Glomerular visceral epithelial cell (primary cell): ENCODE data around the gene TSHR.
A peak's percentile ranks its signal among the peaks of the same experiment; 100 is the strongest.
"Not testable (repeated sequence)": the region's sequence is repeated elsewhere in the genome, so short reads cannot be mapped to it uniquely, and the experiment has no call there.

Experiments
- DNase-seq: peaks from one replicate; pipeline ENCODE4 v3.0.0-alpha.2; 2016; ENCODE audit errors: extremely low spot score

Gene TSHR

GRCh38 chr14:80996049-80996901 lies 40.9 kb downstream of the TSHR start:
- DNase-seq, result peak; percentile 62

DNA sequence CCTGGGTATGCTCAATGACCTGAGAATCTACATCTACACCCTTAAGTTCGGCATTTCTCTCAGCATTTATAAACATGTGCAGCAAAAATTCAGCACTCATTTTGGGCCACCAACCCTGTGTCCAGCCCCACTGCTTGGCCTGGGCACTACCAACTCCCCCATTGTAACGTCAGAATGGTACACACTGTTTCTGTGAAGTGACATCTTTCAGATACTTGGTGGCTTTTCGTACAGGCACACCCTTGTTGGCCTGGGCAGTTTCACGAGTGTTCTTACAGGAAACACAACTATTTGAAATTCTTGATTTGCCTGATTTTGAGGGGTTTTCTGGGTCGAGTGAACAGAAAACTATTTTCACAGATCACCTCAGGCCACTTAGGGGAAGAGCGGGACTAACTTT lies 46.0 kb downstream of the TSHR start:
- DNase-seq, result no peak

DNA sequence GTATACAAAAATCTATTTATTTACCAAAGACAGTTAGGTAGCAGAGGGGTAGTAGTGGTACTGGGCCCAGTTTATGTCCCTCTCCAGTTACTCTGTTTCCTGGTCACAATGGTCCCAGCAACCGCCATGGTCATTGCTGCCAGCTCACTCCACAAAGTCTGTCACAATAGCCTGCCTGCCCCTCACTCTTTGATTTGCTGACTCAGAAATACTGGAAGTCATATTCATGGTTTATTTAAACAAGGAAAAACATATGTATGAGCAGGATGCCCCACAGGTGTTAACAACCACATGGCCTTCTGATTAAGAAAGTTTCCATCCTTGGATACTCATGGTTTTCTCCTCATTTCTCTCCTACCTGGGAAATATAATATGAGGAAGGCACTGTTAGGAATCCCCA lies 49.2 kb downstream of the TSHR start:
- no peak for DNase-seq

GRCh38 chr14:81005540-81006228 lies 50.3 kb downstream of the TSHR start:
- no peak for DNase-seq

DNA sequence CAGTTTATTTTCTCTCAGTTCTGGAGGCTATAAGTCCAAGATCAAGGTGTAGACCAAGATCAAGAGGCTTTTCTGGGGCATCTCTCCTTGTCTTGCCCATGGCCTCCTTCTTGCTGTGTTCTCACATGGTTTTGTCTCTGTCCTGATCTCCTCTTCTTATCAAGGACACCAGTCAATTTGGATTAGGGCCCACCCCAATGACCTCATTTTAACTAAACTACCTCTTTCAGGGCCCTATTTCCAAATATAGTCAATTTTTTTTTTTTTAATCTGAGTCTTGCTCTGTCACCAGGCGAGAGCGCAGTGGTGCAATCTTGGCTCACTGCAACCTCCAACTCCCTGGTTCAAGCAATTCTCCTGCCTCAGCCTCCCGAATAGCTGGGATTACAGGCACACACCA lies 50.8 kb downstream of the TSHR start:
- DNase-seq, result no peak

- no peak for DNase-seq
Measured at GRCh38 chr14:81007131-81007530, 51.7 kb downstream of the TSHR start.

DNA sequence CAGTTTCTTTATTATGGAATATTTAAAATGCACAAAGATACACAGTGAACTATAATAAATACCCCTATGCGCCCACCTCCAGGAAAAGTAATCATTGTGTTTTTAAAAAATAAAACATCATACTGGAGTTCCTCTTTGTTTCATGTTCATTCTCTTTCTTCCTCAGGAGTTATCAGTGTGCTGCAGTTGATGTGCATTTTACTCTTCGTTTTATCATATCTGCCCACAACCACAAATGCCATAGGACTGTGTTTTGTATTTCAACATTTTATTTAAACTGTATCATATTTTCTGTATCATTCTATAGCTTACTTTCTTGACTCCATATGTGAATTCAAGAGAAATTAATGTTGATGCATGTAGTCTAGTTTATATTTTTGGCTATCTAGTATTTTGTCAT lies 53.9 kb downstream of the TSHR start:
- DNase-seq, result no peak

DNA sequence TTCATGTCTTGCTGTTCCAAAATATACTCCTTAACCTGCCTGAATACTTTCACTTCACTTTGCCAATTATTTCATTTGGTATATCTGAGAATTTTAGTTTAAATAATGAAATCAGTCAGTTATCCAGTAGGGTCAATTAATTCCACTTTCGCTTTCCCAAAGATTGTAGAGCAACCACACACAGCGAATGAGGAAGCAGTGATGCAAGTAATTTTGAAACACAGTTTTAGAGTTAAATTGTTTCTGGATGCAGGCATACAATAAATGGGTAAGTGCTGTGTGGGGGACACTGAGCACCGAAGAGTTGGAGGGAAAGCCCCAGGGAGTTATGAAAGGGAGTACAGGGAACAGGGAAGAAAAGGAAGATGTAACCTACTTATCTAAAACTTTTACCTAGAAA lies 62.8 kb downstream of the TSHR start:
- no peak for DNase-seq

- no peak for DNase-seq
Measured at GRCh38 chr14:81018684-81019083, 63.3 kb downstream of the TSHR start.

DNA sequence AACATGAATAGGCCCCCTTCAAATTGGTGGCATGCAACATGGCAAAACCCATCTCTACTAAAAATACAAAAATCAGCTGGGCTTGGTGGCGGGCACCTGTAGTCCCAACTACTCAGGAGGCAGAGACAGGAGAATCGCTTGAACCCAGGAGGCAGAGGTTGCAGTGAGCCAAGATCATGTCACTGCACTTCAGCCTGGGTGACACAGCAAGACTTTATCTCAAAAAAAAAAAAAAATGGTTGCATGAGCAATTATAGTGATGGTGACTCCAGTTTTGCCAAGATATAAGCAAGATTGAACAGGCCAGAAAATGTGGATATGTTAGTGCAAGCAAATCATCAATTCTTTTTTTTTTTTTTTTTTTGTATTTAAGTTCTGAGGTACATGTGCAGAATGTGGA lies 63.7 kb downstream of the TSHR start:
- DNase-seq, result not testable (repeated sequence)

- DNase-seq, result no peak
Measured at GRCh38 chr14:81023095-81023710, 67.8 kb downstream of the TSHR start.

- DNase-seq, result no peak
Measured at GRCh38 chr14:81028461-81028860, 73.0 kb downstream of the TSHR start.

- DNase-seq, result peak; percentile 10
Measured at GRCh38 chr14:81031488-81031887, 76.1 kb downstream of the TSHR start.

- DNase-seq, result no peak
Measured at GRCh38 chr14:81033698-81034240, 78.3 kb downstream of the TSHR start.

- no peak for DNase-seq
Measured at GRCh38 chr14:81042438-81042837, 87.0 kb downstream of the TSHR start.

DNA sequence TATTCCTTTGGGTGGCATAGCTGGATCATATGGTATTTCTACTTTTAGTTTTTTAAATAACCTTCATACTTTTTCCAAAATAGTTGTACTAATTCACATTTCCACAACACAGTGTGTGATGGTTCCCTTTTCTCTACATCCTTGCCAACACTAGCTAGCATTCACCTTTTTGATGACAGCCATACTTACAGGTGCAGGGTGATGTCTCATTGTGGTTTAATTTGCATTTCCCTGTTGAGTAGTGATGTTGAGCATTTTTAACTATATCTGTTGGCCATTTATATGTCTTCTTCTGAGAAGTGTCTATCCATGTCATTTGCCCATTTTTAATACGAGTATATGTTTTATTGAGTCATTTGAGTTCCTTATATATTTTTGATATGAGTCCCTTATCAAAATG lies 96.1 kb downstream of the TSHR start:
- no peak for DNase-seq

DNA sequence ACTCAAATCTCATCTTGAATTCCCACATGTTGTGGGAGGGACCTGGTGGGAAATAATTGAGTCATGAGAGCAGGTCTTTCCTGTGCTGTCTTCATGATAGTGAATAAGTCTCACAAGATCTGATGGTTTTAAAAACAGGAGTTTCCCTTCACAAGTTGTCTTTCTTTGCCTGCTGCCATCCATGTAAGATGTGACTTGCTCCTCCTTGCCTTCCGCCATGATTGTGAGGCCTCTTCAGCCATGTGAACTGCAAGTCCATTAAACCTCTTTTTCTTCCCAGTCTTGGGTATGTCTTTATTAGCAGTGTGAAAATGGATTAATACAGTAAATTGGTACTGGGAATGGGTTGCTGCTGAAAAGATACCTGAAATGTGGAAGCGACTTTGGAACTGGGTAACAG lies 98.6 kb downstream of the TSHR start:
- not testable (repeated sequence) for DNase-seq

DNA sequence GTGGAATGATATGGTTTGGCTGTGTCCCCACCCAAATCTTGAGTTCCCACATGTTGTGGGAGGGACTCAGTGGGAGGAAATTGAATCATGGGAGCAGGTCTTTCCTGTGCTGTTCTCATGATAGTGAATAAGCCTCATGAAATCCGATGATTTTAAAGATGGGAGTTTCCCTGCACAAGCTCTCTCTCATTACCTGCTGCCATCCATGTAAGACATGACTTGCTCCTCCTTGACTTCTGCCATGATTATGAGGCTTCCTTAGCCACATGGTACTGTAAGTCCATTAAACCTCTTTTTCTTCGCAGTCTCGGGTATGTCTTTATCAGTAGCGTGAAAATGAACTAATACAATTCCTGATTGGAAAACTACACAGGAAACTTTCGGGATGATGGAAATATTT lies 100.5 kb downstream of the TSHR start:
- DNase-seq, result no peak

GRCh38 chr14:81062380-81062779 lies 107.0 kb downstream of the TSHR start:
- DNase-seq, result no peak

DNA sequence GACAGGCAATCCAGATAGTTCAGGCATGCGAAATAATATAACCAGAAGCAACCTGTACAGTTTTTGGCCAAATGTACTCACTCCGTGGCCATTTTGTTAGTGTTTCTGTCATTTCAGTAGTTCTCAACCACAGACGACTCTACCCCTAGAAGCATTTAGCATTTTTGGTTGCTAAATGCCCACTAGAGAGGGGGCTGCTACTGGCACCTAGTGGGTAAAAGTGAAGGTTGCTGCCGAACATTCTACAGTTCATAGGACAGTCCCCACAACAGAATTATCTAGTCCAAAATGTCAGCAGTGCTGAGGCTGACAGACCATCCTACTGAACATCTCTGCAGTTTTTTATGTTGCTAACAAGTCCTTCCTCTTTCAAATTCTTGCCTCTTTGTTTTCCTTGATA lies 107.4 kb downstream of the TSHR start:
- DNase-seq, result peak; percentile 9

GRCh38 chr14:81066672-81067071 lies 111.3 kb downstream of the TSHR start:
- no peak for DNase-seq

- DNase-seq, result no peak
Measured at GRCh38 chr14:81067156-81067555, 111.7 kb downstream of the TSHR start.
